K562 (cell line): ENCODE results near the gene SLC13A3. TPM values are rescaled to one million over a fixed set of nuclear protein-coding genes. Genes with fewer than 3 reads are reported as not detected.

ENCODE experiments used
- ATAC-seq: fragments of 200-7000 bp; cut with Tn5 transposase; 3 replicates; pipeline ENCODE4 v1.9.1; 2020; ENCODE audit warnings: moderate library complexity
- BruUV-seq: library from RNA; stranded (reverse); fragments of 400-500 nt; replicated peaks from 2 replicates; lab custom pipeline; 2021; lab: Mats Ljungman, UMichigan
- CTCF ChIA-PET: fragments of 300-600 bp; formaldehyde crosslinking; extraction: SDS; loops from one replicate; lab custom pipeline; 2021; ENCODE audit warnings: low intra/inter-chr PET ratio; lab: Yijun Ruan, JAX
- POLR2A ChIA-PET: fragments of 300-600, 350-650 bp; sonication (Branson Sonifier 250); formaldehyde crosslinking; extraction: SDS; loops from one replicate; lab custom pipeline; 2021; ENCODE audit warnings: antibody characterized with exemption, inconsistent platforms; lab: Yijun Ruan, JAX
- DNase-seq, 4 experiments: peaks; one replicate each; pipeline versions ENCODE4 v3.0.0 to v3.0.0-alpha.2; 2011 to 2018; ENCODE audit warnings: low spot score in 3 of 4, mixed read lengths in 3 of 4; ENCODE audit errors: extremely low read depth in 1 of 4
- FAIRE-seq: peaks from 2 replicates; lab custom pipeline; 2011; peaks lifted over from hg19 to GRCh38; lab: Jason Lieb, UNC
- H2AFZ ChIP-seq: 2 replicates; pipeline ENCODE4 v1.6.0; 2011; ENCODE audit warnings: low read depth, low read length, control low read depth, inconsistent platforms
- H3K27ac ChIP-seq: fragments of 200-600 bp; 3 replicates; pipeline ENCODE4 v1.8.0; 2011; ENCODE audit warnings: low read depth, mild to moderate bottlenecking, control low read depth, inconsistent platforms, low read length, moderate library complexity, mixed read lengths; ENCODE audit errors: extremely low read depth
- H3K27me3 ChIP-seq, 2 experiments: fragments of 300-600 bp in 1 of 2; 2 replicates in 1 of 2; 3 replicates in 1 of 2; pipeline versions ENCODE4 v1.6.0 to v1.8.0; 2011; ENCODE audit warnings: inconsistent platforms in 2 of 2, low read length in 2 of 2, mild to moderate bottlenecking in 1 of 2, mixed read lengths in 1 of 2, moderate library complexity in 1 of 2; ENCODE audit not compliant: control insufficient read depth in 2 of 2, insufficient read depth in 2 of 2
- H3K36me3 ChIP-seq: fragments of 300-600 bp; 3 replicates; pipeline ENCODE4 v1.8.0; 2011; ENCODE audit warnings: mild to moderate bottlenecking, low read length, inconsistent platforms; ENCODE audit not compliant: control insufficient read depth, insufficient read depth
- H3K4me1 ChIP-seq, 2 experiments: fragments of 200-600 bp in 1 of 2; replicated peaks in 1 of 2; 2 replicates in 1 of 2; 3 replicates in 1 of 2; pipeline versions ENCODE4 v1.5.1 to v1.8.0; 2011; ENCODE audit warnings: inconsistent platforms in 2 of 2, low read length in 2 of 2, mild to moderate bottlenecking in 1 of 2, mixed read lengths in 1 of 2, moderate library complexity in 1 of 2; ENCODE audit not compliant: control insufficient read depth in 2 of 2, insufficient read depth in 2 of 2
- H3K4me2 ChIP-seq: 2 replicates; pipeline ENCODE4 v1.6.1; 2011; ENCODE audit warnings: low read length, control low read depth, inconsistent platforms, mixed read lengths; ENCODE audit not compliant: insufficient read depth
- H3K4me3 ChIP-seq: fragments of 200-600 bp; sonication (generic), shearing (Covaris generic); 2 replicates; pipeline ENCODE4 v1.5.1; 2016; ENCODE audit warnings: control low read depth, inconsistent platforms
- H3K79me2 ChIP-seq: fragments of 200-600 bp; 3 replicates; pipeline ENCODE4 v1.8.0; 2011; ENCODE audit warnings: low read length, inconsistent platforms; ENCODE audit not compliant: control insufficient read depth, insufficient read depth
- H3K9ac ChIP-seq, 2 experiments: 2 replicates each; pipeline versions ENCODE4 v1.6.0 to v1.6.1; 2011; ENCODE audit warnings: low read depth in 2 of 2, low read length in 2 of 2, control low read depth in 1 of 2, inconsistent platforms in 1 of 2, mild to moderate bottlenecking in 1 of 2, mixed read lengths in 1 of 2; ENCODE audit not compliant: insufficient read depth in 1 of 2
- H3K9me1 ChIP-seq: one replicate; pipeline ENCODE4 v1.6.0; 2011; ENCODE audit warnings: inconsistent platforms, mild to moderate bottlenecking, low read length, moderate library complexity; ENCODE audit not compliant: control insufficient read depth, insufficient read depth
- H3K9me3 ChIP-seq: replicated peaks from 2 replicates; pipeline ENCODE4 v1.5.1; 2011; ENCODE audit warnings: low read depth, low read length, inconsistent platforms; ENCODE audit not compliant: control insufficient read depth, insufficient read depth
- H4K20me1 ChIP-seq: replicated peaks from 2 replicates; pipeline ENCODE4 v1.6.1; 2011; ENCODE audit warnings: low read length, inconsistent platforms, mixed read lengths; ENCODE audit not compliant: control insufficient read depth, insufficient read depth
- CTCF ChIP-seq, 3 experiments: IDR thresholded peaks in 2 of 3; conservative IDR thresholded peaks in 1 of 3; 2 replicates each; pipeline ENCODE4 v1.5.1; 2011 to 2012; ENCODE audit warnings: low read length in 3 of 3, mild to moderate bottlenecking in 3 of 3, control low read depth in 2 of 3, improper control_type of control experiment in 1 of 3, inconsistent platforms in 1 of 3, low read depth in 1 of 3, mixed read lengths in 1 of 3, moderate library complexity in 1 of 3; ENCODE audit not compliant: insufficient read depth in 2 of 3
- TFAM ChIP-seq: fragments of 250-450 bp; sonication (Bioruptor Pico); conservative IDR thresholded peaks from 2 replicates; pipeline ENCODE4 v1.5.0; 2021; ENCODE audit warnings: mild to moderate bottlenecking, moderate library complexity
- WGBS: fragments of 100-300 bp; shearing (Covaris generic); methylation state at CpG from one replicate; pipeline ENCODE4 v1.1.6; 2016; ENCODE audit warnings: low coverage, mixed read lengths; ENCODE audit not compliant: insufficient coverage; ENCODE audit errors: missing lambda C conversion rate; 5-methylcytosine and 5-hydroxymethylcytosine counted together
- in situ Hi-C: fragments of 300-500 bp; cut with MboI; formaldehyde crosslinking; loops from 4 replicates; pipeline ENCODE4 v1.15.0; 2018; ENCODE audit warnings: inconsistent platforms, mixed read lengths
- intact Hi-C: fragments of 100-400 bp; cut with micrococcal nuclease; formaldehyde crosslinking; loops from 2 replicates; pipeline ENCODE4 v1.14.2; 2022
- polyA plus RNA-seq, 8 experiments: library from polyadenylated mRNA; depleted of rRNA in 4 of 8; stranded (reverse) in 5 of 8; unstranded in 3 of 8; fragments of >200 nt; fragmentation: Nextera tagmentation in 2 of 8; fragmentation: Illumina TruSeq in 1 of 8; extraction: Ambion mirVana in 2 of 8; extraction: Trizol in 1 of 8; gene quantifications; 2 replicates each; pipeline versions ENCODE4 v1.2.1 to v1.2.3, GENCODE V29; 2011 to 2014; ENCODE audit warnings: inconsistent platforms in 1 of 8, missing spikeins in 1 of 8
- total RNA-seq, 7 experiments: library from RNA; depleted of rRNA in 6 of 7; stranded (reverse); fragments of >200 nt in 6 of 7; fragmentation: Illumina TruSeq in 2 of 7; extraction: Trizol in 2 of 7; gene quantifications; 2 replicates each; pipeline versions ENCODE4 v1.2.1 to v1.2.3, GENCODE V29; 2011 to 2021; ENCODE audit warnings: low replicate concordance in 1 of 7

The SLC13A3 gene
- total and polyA plus RNA-seq, 9 of the 15 experiments (the other 6 are each of a cell fraction or from before 2014, with no cell fraction given): 5.5 to 16.4 (median 8.5) TPM

- H3K4me2 ChIP-seq: no peak overlapping the region
- no peak overlapping the region for H3K27ac ChIP-seq
- no peak for FAIRE-seq
- ChIA-PET CTCF (no interaction called here), POLR2A (interaction anchor here (0.7 to 1.5 kb wide), 4 partner anchors 12 to 133 kb away, joined by 3 to 6 read pairs (median 4); no protein-coding TSS in a partner anchor)
- in situ Hi-C loops: no loop called here
- ATAC-seq: no peak
- TF ChIP-seq TFAM: no peak
- TF ChIP-seq CTCF (IDR thresholded peaks at IDR 0.05 in 2 of 3, conservative IDR thresholded peaks at IDR 0.05 in 1 of 3; ENCODE audit: insufficient read depth in 2 of 3, low read depth in 1 of 3, low read length in 3 of 3): 0 out of 6 replicates have a peak, but pooled peaks of 1 of the 3 experiments have one; percentile 21
- peaks cover 3 to 35% of the 10 kb centered on the region in 2 experiments; a peak in 3 of 5 replicates for H3K27me3 ChIP-seq
- no peak overlapping the region for H3K9ac ChIP-seq
- no TSS peak for BruUV-seq
- H4K20me1 ChIP-seq: no peaks in the 10 kb centered on the region
- no peaks in the 10 kb centered on the region for H3K36me3 ChIP-seq
- H2AFZ ChIP-seq: no peak overlapping the region
- no peaks in the 10 kb centered on the region for H3K79me2 ChIP-seq
- H3K9me1 ChIP-seq: no peaks in the 10 kb centered on the region
- no peak for DNase-seq
- no peak overlapping the region for H3K4me3 ChIP-seq
- 3% methylated on average over 4 of the region's 4 CpGs for WGBS
- intact Hi-C loops: no loop called here
- H3K4me1 ChIP-seq: peaks cover 5 to 9% of the 10 kb centered on the region in 2 experiments; a peak in 1 of 5 replicates
- no peaks in the 10 kb centered on the region for H3K9me3 ChIP-seq
Observed at GRCh38 chr20:46549188-46549972, 101.9 kb downstream of the SLC13A3 start.
